Effector CD4-positive, alpha-beta T cell (primary cell): ENCODE results near the gene ST8SIA5.

ENCODE experiments used
- DNase-seq: peaks from one replicate; pipeline ENCODE4 v3.0.0-alpha.2; 2020

ST8SIA5 gene

DNA sequence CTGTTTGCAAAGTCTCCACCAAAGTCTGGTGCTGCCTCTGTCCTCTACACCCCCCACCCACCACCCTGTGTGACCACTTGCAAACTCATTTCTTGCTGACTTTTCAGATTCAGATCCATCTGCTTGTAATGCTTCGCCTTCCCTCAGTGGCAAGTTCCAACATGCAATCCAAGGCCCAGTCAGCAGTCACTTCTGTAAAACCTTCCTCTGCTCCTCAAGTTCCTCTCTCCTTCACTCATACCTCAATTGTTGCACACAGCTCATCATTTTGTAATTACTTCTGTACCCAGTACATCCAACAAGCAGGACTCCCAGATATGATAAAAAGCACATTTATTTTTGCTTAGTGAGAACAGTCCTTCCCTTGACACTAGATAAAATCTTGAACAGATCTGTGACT, 93.3 kb downstream of the ST8SIA5 start:
- DNase-seq = no peak

DNA sequence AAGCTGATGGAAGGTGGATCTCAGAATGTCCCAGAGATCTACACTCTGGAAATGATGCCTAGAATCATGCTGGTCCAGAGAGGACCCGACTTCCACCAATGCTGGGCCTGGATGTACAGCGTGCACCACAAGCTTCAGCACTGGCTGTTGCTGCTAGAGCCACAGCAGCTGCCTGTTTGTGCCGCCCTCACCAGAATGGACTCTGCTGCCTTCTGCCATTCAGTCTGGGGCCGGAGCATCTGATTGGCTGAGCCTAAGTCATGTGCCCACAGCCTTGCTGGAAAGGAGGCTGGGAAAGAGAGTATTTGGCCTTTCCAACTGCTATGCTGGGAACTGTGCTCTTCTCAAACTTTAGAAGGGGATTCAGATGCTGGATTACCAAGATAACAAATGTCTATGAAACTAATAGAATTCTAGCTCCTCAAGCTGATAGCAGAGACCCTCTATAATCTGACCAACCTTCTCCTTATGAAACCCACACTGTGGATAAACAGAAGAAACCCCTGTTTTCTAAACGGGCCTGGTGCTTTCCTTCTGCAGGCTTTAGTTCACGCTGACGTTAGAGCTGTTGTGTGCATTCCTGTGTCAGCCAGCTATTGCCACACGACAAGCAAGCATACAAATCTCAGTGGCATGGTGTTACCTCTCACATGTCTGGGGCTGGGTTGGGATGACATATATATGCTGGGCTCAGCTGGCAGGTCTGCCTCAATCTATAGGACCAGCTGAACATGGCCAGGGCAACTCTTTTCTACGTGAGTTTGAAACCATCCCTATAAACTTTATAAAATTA, 95.7 kb downstream of the ST8SIA5 start:
- no peak for DNase-seq

DNA sequence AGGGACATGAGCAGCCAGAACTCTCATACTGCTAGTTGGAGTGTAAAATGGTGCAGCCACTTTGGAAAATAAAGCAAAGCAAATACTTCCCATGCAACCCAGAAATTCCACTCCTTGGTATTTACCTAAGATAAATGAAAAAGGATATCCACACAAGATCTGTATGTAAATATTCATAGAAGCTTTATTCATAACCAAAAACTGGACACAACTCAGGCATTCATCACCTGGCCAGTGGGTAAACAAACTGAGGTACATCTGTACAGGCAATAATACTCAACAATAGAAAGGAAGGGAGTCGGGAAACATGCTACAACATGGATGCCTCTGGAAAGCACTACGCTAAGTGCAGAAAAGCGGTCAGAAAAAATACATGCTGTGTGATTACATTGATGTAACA, 97.4 kb downstream of the ST8SIA5 start:
- DNase-seq = no peak

DNA sequence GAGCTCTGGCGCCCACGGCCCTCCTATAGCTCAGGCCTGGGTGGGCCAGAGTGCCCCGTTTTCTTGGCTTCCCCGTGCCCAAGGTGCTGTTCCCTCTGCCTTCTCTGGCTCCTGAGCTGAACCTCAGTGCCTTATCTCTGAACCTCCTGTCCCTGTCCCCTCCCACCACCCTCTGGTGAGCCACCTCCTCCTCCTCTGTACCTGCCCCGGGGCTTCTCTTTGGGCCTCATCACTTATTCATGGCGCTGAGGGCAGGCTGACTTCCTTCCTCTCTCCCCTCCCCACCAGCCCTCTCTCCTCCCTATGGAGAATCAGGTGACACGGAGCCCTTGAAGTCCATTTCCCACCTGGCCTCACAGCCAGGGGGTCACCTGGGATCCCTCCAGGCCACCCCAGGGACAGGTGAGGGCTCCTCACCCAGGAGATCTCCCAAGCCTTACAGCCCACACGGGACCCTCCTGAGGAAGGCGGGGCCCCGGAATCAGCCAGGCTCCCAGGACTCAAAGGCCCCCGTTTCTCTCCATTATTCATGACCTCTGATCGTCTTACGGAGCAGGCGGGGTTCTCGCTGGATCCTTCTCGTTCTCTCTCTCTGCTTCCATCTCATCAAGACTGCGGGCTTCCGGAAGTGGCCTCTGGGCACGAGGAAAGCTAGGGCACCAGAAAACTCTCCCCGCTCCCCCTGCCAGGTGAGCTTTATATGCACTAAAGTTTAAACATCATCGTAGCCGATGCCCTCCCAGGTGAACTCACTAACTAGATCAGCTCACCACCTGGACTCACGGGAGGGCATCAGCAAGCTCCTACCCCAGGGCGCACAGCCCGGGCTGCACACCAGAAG, 99.5 kb downstream of the ST8SIA5 start, which contains the start of gene LOXHD1:
TSS of gene LOXHD1 (minus strand) at position 106 of the 841 bp plus-strand sequence. CDS start 187 bp downstream, outside the sequence.
- DNase-seq = no peak

DNA sequence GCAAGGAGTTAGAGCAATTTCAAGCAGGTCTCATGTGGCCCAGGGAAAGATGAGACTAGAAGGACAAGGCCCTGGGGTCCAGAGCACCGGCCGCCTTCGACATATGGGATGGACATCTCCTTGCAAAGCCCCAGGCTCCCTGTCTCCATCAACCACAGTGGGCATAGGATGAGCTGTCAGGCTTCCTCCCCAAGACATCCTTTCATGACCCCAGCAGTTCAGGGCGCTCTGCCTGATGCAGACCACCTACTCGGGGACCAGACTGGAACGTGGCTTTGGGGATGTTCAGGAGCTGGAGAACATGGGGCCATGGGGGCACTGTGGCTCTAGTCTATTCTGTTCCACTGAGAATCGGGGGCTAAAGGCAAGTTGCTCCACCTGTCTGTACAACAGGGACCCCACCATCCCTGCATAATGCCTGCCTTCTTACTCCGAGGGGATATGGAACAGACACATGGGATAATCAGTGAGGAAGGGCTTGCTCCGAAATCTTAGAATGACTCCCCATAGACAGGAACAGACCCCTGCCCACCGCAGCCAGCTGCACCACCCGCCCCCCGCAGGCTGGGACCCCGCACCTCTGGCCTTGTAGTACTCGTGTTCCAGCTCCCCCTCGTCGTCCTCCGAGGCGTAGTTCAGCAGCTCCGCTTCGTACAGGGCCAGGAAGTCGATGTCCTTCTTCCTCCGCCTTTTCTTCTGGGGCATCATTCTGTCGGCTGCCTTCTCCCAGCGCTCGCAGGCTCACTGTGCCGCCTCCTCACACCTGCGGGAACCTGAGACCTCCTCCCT, 100.3 kb downstream of the ST8SIA5 start:
- no peak for DNase-seq

- no peak for DNase-seq
These were observed 104.5 kb downstream of the ST8SIA5 start for GRCh38 chr18:46652372-46652771.

- no peak for DNase-seq
These were observed 106.2 kb downstream of the ST8SIA5 start for GRCh38 chr18:46650681-46651080.

GRCh38 chr18:46649071-46649862, 107.6 kb downstream of the ST8SIA5 start:
- no peak for DNase-seq

DNA sequence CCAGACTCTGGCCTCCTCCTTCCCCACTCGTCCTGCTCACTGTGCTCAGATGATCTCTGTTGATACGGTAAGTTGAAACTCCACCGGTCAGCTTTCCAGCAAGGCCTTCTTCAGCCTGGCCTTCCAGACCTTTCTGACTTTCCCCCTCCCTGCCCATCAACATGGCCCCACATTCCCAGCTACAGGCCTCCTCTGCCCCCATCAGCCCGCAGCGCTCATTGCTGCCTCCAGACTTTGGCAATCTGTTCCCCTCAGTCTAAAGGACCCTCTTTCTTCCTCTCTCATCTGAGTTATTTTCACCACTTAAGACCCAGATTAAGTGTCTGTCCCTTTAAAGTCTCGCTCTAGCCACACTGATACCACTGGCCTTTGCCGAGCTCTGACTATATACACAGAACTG, 110.4 kb downstream of the ST8SIA5 start:
- no peak for DNase-seq

GRCh38 chr18:46642561-46642960, 114.3 kb downstream of the ST8SIA5 start:
- DNase-seq = no peak

- DNase-seq = no peak
These were observed 114.9 kb downstream of the ST8SIA5 start for GRCh38 chr18:46641917-46642316.

DNA sequence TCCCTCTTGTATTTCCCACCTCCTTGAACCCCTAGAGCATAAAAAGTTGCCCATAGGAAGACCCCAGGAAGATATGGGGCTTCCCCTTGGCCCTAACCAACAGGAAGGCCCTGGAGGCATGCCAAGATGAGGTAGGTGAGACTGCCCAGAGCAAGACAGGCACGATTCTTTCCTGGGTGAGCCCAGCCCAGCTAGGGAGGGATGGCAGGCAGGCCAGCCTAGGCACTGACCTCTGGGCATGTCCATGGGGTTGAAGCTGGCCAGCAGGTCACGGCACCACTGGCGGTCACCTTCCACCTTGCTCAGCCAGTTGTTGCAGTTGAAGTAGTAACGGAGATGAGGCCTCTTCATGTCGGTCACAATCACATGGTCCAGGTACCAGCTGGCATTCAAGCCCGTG, 117.5 kb downstream of the ST8SIA5 start:
- DNase-seq = no peak

DNA sequence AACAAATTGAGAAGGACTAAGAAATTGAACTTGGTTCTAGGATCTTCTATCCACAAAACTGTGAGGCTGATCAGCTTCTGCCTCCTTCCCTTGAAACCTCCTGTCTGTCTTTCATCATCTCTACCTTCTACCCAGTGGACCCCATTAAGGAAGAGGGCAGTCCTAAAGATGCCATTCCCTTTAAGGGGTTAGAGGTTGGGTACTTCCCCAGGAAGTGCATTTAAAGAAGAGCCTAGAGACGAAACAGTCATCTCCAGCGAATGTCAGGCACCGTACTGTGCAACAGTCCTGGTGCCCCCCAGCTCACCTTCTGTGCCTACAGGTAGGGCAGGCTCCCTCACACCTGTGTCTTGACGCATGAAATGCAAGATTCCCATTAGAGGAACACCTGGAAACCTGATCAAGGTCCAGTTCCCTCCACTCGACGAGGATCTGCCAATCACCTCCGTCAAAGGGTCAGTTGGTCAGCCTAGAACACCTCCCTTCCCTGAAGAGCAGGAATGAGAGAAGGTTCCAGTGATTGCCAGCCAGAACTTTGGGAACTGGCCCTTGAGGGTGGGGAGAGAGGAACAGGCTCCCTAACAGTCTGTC, 120.7 kb downstream of the ST8SIA5 start:
- no peak for DNase-seq

DNA sequence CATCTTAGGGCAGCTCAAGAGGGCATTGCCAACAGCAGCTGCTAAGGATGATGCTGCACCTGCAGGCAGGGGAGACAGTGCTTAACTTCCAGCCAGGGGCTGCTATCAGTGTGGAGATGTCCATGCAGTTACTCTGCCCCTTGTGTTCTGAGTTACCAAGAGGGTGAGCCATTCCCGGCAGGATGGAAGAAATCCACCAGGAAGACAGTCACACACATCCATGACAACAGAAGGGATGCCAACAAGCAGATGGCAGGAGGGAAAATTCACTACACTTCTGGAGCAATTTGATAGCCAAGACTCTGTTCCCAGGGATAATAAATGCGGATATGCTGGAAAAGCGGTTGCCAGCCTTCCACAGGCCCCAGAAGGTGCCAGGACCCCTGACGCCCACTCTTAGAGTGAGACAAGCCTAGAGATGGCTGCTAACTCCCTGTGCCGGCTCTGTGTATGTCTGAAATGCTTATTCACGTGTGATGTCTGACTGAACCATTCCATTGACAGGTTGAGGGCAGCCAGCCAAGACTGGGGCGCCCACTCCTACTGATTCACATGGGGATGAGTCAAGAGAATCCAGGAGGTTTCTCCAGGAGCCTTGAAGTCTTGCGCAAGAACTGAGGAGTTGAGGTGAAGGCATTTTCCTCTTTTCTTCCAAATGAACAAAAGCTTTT, 124.3 kb downstream of the ST8SIA5 start:
- DNase-seq = no peak

DNA sequence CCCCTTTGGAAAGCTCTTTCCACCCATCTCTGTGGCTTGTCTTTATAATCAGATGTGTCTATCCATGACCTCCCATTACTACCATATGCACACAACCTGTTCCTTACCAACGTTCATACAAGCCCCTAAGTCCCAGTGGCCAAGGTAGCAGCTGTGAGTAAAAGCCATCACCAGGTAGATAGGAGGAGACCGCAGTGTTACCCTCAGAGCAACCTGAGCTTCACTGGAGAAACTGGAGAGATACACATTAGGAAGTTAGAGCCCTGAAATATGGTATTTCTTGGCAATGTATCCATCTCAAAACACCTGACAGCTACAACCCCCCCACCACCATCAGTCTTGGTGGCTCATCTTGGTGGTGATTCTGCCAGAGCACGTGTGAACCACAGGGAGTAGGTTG, 125.9 kb downstream of the ST8SIA5 start:
- no peak for DNase-seq

DNA sequence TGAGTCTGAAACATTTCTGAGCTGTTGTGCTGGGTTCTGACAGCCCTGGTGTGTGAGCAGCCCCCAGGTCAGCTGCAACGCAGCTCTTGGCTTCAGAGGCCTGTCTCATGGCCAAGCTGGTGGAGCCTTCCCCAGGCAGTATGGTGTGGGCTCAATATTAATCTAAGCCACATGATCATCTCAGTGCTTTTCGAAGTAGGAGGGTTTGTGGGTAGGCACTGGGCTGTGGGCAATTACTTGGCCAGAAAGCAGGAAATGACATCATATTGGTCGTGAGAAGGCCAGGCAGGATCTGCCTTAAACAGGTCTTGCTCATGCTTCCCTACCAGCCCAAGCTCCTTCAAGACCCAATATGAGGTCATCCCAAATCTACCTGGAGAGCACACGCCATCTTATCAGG, 126.7 kb downstream of the ST8SIA5 start:
- no peak for DNase-seq

DNA sequence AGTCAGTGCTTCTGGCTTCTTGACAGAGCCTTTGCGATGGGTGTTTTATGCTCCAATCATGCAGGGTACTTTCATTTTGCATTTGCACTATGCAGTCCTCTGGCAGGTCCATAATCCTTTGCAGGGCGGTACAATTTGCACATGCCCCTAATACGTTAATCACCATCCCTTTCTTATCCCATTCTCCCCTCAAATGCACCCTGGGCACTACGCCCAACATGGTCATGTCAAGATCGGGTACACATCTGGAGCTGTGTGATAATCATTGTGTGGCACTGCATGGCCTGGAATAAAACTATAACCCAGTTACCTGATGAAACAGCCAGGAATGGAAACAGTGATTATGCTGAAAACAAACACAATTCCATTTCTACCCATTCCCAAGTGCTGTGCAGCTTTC, 127.5 kb downstream of the ST8SIA5 start:
- DNase-seq = no peak

DNA sequence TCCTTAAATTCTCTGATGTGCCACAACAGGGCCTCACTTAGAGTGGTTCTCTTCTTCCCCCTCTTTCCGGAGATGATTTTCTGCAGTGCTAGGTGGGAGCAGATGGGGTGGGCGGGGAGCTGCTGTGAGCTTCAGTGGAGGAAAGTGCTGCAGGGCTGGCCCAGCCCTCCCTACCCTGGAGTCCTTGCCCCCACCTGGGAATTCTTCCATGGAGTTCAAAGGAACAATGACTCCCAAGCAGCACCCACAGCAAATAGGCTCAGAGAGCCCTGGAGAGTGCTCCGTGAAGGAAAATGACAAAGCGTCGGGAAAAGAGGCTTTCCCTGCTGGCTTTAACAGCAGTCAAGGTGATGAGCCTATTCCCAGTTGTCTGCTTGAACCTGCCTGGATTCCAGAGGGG, 128.6 kb downstream of the ST8SIA5 start:
- DNase-seq = no peak

DNA sequence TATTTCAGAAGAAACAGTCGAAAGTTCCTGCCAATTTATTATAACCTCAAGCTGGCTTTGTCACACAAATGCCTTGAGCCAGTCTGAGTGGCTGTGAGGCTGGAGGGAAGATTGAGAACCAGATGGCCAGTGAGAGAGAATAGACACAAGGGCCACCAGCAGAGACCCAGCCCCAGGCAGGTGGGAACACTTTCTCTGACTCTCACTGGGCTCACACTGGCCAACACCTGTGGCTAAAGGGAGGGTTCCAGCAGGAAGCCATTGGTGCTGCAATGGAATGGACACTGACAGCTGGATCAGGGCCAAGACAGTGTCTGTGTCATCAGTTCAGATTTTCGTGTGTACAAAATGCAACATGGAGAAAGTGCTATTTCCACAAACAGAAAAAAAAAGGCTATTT, 129.7 kb downstream of the ST8SIA5 start:
- no peak for DNase-seq

DNA sequence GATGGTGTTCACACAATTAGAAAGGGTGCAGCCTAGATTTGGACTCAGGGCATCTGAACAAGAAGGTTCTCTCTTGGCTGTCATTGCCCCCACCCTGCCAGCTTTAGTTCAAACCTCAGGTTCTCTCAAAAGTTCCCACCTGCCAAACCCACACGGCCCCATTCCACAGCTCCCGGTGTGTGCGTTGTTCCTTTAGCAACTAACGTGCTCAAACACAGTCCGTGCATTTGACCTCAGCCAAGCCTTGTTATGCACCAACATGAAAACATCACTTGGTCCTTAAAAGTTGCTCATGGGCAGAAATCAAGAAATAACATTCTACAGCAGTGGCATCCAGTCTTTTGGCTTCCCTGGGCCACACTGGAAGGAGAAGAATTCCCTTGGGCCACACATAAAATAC, 131.8 kb downstream of the ST8SIA5 start:
- no peak for DNase-seq

DNA sequence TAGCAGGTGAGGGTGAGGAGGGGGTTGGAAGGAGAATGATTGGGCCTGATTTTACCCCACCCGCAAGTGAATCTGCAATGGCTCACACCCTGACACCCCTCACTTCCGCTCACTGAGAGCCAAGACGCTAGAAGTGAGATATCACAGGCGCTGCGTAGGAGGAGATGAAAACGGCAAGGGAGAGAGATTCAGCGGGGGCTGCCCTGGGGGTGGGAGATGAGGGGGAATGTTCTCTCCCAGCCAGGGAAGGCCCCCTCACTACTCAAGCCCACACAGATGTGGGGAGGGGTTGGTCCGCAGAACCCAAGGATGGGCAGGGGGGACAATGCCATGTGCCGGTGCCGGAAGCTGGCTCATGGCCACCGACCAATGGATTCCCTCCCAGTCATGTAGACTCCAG, 132.7 kb downstream of the ST8SIA5 start:
- DNase-seq = no peak
